ENCODE measurements around the gene MARCHF10.

MARCHF10 gene

DNA sequence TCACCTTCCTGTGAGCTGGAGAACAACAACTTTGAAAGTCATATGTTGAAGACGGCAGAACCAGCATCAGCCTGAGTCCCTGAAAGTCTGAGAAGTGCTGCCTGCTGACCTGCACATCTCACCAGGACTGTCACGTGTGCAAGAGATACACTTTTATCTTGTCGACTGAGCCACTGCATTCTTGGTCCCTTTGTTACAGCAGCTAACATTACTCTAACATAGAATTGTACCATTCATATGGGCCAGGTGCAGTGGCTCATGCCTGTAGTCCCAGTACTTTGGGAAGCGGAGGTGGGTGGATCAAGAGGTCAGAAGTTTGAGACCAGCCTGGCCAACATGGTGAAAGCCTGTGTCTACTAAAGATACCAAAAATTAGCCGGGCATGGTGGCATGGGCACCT, 40.1 kb downstream of the MARCHF10 start:
- intact Hi-C loops (cut with DNase I; ENCODE audit: low total_unique reads): no loop called here
- no peaks in the 10 kb centered on the region for H3K9me3 ChIP-seq
- H3K4me3 ChIP-seq: no peak overlapping the region
- no peaks in the 10 kb centered on the region for H3K36me3 ChIP-seq
- H3K27me3 ChIP-seq: no peaks in the 10 kb centered on the region
- TF ChIP-seq, protein P1, sequence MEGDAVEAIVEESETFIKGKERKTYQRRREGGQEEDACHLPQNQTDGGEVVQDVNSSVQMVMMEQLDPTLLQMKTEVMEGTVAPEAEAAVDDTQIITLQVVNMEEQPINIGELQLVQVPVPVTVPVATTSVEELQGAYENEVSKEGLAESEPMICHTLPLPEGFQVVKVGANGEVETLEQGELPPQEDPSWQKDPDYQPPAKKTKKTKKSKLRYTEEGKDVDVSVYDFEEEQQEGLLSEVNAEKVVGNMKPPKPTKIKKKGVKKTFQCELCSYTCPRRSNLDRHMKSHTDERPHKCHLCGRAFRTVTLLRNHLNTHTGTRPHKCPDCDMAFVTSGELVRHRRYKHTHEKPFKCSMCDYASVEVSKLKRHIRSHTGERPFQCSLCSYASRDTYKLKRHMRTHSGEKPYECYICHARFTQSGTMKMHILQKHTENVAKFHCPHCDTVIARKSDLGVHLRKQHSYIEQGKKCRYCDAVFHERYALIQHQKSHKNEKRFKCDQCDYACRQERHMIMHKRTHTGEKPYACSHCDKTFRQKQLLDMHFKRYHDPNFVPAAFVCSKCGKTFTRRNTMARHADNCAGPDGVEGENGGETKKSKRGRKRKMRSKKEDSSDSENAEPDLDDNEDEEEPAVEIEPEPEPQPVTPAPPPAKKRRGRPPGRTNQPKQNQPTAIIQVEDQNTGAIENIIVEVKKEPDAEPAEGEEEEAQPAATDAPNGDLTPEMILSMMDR (IDR thresholded peaks at IDR 0.05): no peak
- no peak overlapping the region for H3K27ac ChIP-seq
- no peak for DNase-seq
- H3K4me1 ChIP-seq: no peaks in the 10 kb centered on the region

- Histone ChIP-seq H3K27ac (no peak overlapping the region), H3K4me1 (no peaks in the 10 kb centered on the region), H3K36me3 (no peaks in the 10 kb centered on the region), H3K9me3 (no peaks in the 10 kb centered on the region), H3K27me3 (peaks cover 0 to 5% of the 10 kb centered on the region in 2 donors), H3K4me3 (no peak overlapping the region)
- intact Hi-C loops (cut with DNase I; ENCODE audit: low total_unique reads): no loop called here
- TF ChIP-seq, protein P1 (IDR thresholded peaks at IDR 0.05): no peak
- no peak for DNase-seq
These were observed 42.8 kb downstream of the MARCHF10 start for GRCh38 chr17:62765351-62765750.

- TF ChIP-seq, protein P1 (IDR thresholded peaks at IDR 0.05): no peak
- Histone ChIP-seq H3K9me3 (no peaks in the 10 kb centered on the region), H3K36me3 (no peaks in the 10 kb centered on the region), H3K27ac (no peak overlapping the region), H3K27me3 (peaks cover 0 to 5% of the 10 kb centered on the region in 2 donors), H3K4me3 (no peak overlapping the region), H3K4me1 (no peaks in the 10 kb centered on the region)
- intact Hi-C loops (cut with DNase I; ENCODE audit: low total_unique reads): no loop called here
- no peak for DNase-seq
These were observed 44.1 kb downstream of the MARCHF10 start for GRCh38 chr17:62763891-62764600.

- no peak for DNase-seq
- Histone ChIP-seq H3K4me1 (no peaks in the 10 kb centered on the region), H3K27me3 (peaks cover 0 to 8% of the 10 kb centered on the region in 2 donors), H3K36me3 (no peaks in the 10 kb centered on the region), H3K9me3 (no peaks in the 10 kb centered on the region), H3K27ac (no peak overlapping the region), H3K4me3 (no peak overlapping the region)
- TF ChIP-seq, protein P1 (IDR thresholded peaks at IDR 0.05): no peak
- intact Hi-C loops (cut with DNase I; ENCODE audit: low total_unique reads): no loop called here
These were observed 46.2 kb downstream of the MARCHF10 start for GRCh38 chr17:62761884-62762283.

DNA sequence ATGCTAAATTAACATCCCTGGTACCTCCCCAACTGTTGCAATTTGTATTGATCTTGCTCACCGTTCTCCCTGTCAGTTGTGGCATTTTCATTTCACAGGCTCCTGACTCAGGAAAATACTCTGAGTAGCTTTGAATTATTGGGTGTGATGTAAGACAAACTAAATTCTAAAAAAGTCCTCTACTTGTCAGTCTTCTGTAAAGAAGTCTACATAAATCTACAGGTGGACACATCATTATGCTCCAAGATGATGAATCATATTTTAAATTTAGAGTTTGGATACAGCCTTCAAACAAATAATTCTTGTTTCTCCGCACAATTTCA, 47.2 kb downstream of the MARCHF10 start:
- Histone ChIP-seq H3K4me1 (no peaks in the 10 kb centered on the region), H3K4me3 (no peak overlapping the region), H3K27ac (no peak overlapping the region), H3K27me3 (peaks cover 0 to 8% of the 10 kb centered on the region in 2 donors), H3K9me3 (no peaks in the 10 kb centered on the region), H3K36me3 (no peaks in the 10 kb centered on the region)
- TF ChIP-seq, protein P1 (IDR thresholded peaks at IDR 0.05): no peak
- intact Hi-C loops (cut with DNase I; ENCODE audit: low total_unique reads): no loop called here
- DNase-seq: no peak

Measured in tibial artery (tissue), 4 donors.